ENCODE data around the gene SCARB1.
A peak's percentile ranks its signal among the peaks of the same experiment; 100 is the strongest.

SCARB1 gene

DNA sequence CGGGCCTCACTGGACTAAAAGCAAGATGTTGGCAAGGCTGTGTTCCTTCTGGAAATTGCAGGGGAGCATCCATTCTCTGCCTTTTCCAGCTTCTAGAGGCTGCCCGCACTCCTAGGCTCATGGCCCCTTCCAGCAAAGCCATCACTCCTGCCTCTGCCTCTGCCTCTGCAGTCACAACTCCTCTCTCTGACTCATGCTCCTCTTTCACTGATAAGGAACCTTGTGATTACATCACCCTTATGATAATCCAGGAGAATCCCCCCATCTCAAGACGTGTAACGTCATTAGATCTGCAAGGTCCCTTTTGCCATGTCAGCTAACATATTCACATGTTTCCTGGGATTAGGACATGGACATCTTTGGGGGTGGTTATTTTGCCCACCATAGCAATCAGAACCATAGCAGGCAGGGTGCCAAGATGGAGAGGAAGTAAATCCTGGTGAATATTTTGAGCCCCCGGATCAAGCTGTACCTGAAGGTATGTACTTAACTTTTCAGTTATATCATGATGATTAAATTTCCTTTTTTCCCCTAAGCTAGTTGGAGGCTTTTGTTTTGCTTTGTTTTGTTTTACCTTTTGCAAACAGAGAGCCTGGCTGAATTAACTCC is 123.6 kb downstream of the SCARB1 start (continued):
- peak; percentile 60; the same call in 1 of the 2 replicates for TF ChIP-seq ZNF10 (tag by site-specific recombination; IDR thresholded peaks at IDR 0.05)
- TF ChIP-seq, protein P1, sequence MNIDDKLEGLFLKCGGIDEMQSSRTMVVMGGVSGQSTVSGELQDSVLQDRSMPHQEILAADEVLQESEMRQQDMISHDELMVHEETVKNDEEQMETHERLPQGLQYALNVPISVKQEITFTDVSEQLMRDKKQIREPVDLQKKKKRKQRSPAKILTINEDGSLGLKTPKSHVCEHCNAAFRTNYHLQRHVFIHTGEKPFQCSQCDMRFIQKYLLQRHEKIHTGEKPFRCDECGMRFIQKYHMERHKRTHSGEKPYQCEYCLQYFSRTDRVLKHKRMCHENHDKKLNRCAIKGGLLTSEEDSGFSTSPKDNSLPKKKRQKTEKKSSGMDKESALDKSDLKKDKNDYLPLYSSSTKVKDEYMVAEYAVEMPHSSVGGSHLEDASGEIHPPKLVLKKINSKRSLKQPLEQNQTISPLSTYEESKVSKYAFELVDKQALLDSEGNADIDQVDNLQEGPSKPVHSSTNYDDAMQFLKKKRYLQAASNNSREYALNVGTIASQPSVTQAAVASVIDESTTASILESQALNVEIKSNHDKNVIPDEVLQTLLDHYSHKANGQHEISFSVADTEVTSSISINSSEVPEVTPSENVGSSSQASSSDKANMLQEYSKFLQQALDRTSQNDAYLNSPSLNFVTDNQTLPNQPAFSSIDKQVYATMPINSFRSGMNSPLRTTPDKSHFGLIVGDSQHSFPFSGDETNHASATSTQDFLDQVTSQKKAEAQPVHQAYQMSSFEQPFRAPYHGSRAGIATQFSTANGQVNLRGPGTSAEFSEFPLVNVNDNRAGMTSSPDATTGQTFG (tag by site-specific recombination; IDR thresholded peaks at IDR 0.05; ENCODE audit: borderline replicate concordance), result no peak
- TF ChIP-seq ZNF280D (tag by site-specific recombination; IDR thresholded peaks at IDR 0.05), result 0 out of 2 replicates have a peak, but pooled peaks have one; percentile 56
- TF ChIP-seq PRDM10 (tag by site-specific recombination; IDR thresholded peaks at IDR 0.05), result 0 out of 2 replicates have a peak, but pooled peaks have one; percentile 23
- no peak for TF ChIP-seq ZNF501 (tag by site-specific recombination; IDR thresholded peaks at IDR 0.05)
- peak; percentile 83 for TF ChIP-seq ATF2 (tag by site-specific recombination; IDR thresholded peaks at IDR 0.05; ENCODE audit: low read depth)
- TF ChIP-seq, protein P2, sequence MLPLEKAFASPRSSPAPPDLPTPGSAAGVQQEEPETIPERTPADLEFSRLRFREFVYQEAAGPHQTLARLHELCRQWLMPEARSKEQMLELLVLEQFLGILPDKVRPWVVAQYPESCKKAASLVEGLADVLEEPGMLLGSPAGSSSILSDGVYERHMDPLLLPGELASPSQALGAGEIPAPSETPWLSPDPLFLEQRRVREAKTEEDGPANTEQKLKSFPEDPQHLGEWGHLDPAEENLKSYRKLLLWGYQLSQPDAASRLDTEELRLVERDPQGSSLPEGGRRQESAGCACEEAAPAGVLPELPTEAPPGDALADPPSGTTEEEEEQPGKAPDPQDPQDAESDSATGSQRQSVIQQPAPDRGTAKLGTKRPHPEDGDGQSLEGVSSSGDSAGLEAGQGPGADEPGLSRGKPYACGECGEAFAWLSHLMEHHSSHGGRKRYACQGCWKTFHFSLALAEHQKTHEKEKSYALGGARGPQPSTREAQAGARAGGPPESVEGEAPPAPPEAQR (tag by site-specific recombination; IDR thresholded peaks at IDR 0.05), result no peak
- TF ChIP-seq, protein P3, sequence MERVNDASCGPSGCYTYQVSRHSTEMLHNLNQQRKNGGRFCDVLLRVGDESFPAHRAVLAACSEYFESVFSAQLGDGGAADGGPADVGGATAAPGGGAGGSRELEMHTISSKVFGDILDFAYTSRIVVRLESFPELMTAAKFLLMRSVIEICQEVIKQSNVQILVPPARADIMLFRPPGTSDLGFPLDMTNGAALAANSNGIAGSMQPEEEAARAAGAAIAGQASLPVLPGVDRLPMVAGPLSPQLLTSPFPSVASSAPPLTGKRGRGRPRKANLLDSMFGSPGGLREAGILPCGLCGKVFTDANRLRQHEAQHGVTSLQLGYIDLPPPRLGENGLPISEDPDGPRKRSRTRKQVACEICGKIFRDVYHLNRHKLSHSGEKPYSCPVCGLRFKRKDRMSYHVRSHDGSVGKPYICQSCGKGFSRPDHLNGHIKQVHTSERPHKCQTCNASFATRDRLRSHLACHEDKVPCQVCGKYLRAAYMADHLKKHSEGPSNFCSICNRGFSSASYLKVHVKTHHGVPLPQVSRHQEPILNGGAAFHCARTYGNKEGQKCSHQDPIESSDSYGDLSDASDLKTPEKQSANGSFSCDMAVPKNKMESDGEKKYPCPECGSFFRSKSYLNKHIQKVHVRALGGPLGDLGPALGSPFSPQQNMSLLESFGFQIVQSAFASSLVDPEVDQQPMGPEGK (tag by site-specific recombination; IDR thresholded peaks at IDR 0.05), result no peak
- no peak for TF ChIP-seq ZSCAN23 (tag by site-specific recombination; IDR thresholded peaks at IDR 0.05)
- TF ChIP-seq ZNF366 (tag by site-specific recombination; conservative IDR thresholded peaks at IDR 0.05), result peak; percentile 30; the same call in 1 of the 2 replicates
- TF ChIP-seq ZFP41 (tag by site-specific recombination; IDR thresholded peaks at IDR 0.05; ENCODE audit: borderline replicate concordance), result no peak
- TF ChIP-seq OSR2 (tag by site-specific recombination; IDR thresholded peaks at IDR 0.05), result no peak
- no peak for TF ChIP-seq ZNF214 (tag by site-specific recombination; IDR thresholded peaks at IDR 0.05; ENCODE audit: borderline replicate concordance)
